NCI-H226 (cell line): Measurements from ENCODE around the gene TFAP2C.

ENCODE experiments used
- DNase-seq: peaks from one replicate; pipeline ENCODE4 v3.0.0-alpha.2; 2015

The TFAP2C gene

DNA sequence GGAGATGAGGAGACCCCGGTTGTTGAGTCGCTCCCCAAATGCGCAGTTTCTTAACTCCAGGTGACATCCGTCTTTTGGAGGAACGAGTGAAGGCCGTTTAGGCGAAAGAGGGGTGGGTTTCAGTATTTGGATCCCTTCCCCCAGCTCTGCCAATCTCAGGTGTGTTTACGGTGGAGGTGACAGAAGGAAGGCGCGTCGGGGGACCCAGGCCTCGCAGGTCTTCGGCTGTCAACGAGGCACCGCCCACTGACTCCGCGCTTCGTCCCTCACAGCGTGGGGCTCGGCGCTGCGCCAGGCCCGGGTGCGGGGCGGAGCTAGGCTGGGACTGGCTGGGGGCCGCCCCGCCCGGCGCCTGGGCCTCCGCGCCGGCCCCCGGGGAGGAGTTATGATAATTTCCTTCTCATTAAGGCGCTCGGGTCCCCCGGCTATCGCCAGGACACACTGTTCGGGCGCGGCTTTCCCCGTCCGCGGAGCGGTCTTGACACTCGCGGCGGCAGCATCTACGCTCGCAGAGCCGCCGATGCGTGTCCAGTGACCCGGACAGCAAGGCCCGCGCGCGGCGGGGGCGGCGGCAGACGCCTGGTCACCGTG is at the start of gene TFAP2C:
Gene TFAP2C (plus strand): TSS at position 434 of the 591 bp plus-strand sequence. CDS start 239 bp downstream, outside the sequence.
- peak; percentile 63 for DNase-seq

DNA sequence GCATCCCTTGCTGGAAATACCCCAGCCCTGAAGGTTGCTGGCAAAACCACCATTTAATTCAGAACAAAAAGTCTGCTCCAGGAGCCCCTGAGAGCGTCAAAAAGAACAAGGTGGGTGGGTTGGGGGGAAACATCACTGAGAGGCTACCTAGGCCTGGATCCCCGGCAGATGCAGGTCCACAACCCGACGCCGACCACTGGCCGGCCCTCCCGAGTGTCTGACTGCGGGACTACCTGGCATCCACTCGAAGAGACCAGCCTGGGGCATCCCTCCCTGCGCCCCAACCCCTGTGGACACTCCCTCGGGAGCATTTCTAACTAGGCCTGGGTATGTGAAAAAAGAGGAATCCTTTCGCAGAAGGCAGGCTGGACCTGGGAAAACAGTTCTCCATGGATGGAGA is 48.9 kb upstream of the TFAP2C start:
- DNase-seq: no peak

GRCh38 chr20:56581701-56582100 is 47.4 kb upstream of the TFAP2C start:
- no peak for DNase-seq

DNA sequence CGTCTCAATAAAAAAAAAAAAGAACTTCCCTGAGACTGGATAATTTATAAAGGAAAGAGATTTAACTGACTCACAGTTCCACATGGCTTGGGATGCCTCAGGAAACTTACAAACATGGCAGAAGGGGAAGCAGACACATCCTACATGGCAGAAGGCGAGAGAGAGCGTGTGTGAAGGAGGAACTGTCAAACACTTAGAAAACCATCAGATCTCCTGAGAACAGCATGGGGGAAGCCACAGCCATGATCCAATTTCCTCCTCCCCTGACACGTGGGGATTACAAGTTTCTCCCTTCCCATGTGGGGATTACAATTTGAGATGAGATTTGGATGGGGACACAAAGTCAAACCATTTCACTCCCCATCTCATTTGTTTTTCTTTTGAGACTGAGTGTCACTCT is 46.6 kb upstream of the TFAP2C start:
- DNase-seq: no peak

DNA sequence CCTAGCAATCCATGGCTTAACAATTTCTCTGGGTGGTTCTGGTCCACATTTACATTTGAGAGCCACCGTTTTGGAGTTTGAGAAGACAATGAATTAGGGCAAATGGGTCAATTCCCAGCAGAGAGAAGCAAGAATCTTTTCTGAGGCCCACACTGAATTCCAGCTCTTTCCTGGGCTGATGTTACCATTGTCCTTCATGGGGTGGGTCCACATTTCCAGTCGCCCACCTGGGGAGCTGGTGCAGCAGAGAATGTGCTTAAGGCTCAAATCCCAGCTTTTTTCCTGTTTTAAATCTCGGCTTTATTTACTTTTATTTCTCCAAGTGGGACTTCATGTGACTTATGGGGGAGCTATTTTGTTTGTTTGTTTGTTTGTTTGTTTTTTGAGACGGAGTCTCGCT is 44.2 kb upstream of the TFAP2C start:
- no peak for DNase-seq

GRCh38 chr20:56587307-56588041 is 41.6 kb upstream of the TFAP2C start:
- DNase-seq: peak; percentile 32

GRCh38 chr20:56588996-56589395 is 40.1 kb upstream of the TFAP2C start:
- no peak for DNase-seq

GRCh38 chr20:56589633-56590032 is 39.5 kb upstream of the TFAP2C start:
- no peak for DNase-seq

DNA sequence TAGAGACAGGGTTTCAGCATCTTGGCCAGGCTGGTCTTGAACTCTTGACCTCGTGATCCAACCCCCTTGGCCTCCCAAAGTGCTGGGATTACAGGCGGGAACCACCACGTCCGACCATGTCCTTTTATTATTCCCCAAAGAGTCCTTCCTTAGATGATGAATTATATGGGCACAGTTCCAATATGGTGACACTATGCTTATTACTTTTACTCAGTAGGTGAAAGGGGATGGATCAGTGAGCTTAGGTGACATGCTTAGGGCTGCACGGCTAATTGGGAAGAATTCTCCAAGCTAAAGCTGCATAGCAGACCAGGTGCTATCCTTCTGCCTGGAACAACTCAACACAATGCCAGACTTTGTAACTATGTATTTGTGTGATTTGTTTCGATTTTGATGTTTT is 38.2 kb upstream of the TFAP2C start:
- DNase-seq: no peak

- no peak for DNase-seq
Observed at GRCh38 chr20:56592211-56592610, 36.9 kb upstream of the TFAP2C start.

DNA sequence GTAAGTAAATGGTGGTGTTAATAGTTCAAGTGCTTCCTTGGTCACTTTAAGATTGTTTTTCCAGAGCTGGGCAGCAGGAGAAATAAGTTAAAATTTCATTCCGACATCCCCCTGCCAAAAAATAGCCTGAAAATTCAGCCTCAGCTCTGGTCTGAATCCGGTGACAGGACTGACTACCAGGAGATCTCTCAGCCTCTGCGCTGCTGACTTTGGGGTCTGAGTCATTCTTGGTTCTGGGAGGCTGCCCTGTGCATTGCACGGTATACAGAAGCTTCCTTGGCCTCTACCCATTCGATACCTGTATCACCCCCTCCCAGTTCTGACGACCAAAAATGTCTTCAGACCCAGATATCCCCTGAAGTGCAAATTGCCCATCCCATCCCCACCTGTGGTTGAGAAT is 36.3 kb upstream of the TFAP2C start:
- no peak for DNase-seq

DNA sequence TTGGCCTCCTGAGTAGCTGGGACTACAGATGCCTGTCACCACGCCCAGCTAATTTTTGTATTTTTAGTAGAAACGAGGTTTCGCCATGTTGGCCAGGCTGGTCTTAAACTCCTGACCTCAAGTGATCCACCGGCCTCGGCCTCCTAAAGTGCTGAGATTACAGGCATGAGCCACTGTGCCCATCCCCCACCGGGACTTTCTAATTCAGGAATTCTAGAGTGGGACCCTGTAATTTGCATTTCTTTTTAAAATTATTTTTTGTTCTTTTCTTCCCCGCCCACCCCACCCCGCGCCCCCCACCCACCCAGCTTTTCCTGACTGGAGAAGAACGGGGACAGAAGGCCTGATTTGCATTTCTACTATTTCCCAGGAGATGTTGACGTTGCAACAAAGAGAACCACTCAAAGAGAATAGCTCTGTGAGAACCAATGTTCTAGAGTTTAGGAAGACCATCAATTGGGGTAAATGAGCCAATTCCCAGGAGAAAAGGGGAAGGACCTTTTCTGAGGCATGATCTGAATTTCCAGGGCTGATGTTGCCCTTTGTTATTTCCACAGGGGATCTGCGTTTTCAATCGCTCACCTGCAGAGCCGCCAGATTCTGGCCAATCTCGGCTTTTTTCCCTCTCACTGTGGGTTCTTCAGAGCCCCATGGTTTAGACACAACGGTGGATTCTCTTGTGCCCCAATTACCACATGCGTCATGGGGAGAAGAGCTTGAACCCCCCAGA is 33.2 kb upstream of the TFAP2C start:
- no peak for DNase-seq

GRCh38 chr20:56601166-56601565 is 27.9 kb upstream of the TFAP2C start:
- DNase-seq: no peak

DNA sequence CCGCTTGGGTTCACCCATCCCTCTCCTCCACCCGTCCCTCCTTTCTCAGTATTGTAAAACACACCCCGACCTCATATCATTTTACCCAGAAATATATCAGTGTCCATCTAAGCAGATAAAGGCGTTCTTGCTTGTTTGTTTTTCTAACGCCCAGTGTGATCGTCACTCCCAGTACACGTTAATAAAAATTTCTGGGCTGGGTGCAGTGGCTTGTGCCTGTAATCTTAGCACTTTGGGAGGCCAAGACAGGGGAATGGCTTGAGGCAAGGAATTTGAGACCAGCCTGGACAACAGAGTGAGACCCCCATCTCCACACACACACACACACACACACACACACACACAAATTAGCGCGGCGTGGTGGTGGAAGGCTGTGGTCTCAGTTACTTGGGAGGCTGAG is 24.4 kb upstream of the TFAP2C start:
- no peak for DNase-seq

- no peak for DNase-seq
Observed at GRCh38 chr20:56605261-56605996, 23.7 kb upstream of the TFAP2C start.

GRCh38 chr20:56606174-56606945 is 22.7 kb upstream of the TFAP2C start:
- peak; percentile 45 for DNase-seq

DNA sequence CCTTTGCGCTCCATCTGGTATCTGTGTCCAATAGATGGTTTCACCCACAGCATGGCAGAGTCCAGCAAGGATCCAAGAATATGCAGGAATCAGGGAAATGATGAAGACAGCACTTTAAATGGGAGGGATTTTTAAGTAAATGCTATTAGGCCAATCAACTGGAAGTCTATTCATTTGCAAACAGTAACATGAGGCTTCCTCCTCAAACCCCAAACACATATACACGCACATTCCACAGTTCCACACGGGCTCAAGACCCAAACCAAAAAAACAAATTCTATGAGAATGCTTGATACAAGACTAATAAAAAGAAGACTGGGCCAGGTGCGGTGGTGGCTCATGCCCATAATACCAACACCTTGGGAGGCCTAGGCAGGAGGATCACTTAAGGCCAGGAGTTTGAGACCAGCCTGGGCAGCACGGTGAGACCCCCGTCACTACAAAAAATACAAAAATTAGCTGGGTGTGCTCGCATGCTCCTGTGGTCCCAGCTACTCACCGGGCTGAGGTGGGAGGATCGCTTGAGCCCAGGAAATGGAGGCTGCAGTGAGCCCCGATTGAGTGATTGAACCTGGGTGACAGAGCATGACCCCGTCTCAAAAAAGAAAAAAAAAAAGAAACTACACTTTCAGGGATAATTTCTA is 21.9 kb upstream of the TFAP2C start:
- DNase-seq: no peak

- no peak for DNase-seq
Observed at GRCh38 chr20:56608376-56608775, 20.7 kb upstream of the TFAP2C start.

DNA sequence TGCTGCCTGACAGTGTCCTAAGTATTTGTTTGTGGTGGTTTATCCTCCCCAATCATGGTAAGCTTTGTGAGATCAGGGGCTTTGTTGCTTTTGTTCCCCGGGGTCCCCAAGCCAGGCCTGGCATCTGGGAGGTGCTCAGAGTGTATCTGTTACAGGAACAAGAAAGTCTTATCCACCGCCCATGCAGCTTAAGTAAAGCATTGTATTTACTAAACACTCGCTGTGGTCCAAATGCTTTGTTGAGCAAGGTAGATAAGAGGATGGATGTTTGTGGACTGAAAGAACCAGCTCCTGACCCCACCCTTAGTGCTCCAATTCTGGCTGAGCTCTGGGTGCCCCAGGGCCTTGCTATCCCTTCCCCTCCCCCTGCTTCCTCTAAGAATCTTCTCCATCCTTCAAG is 19.8 kb upstream of the TFAP2C start:
- DNase-seq: no peak

- no peak for DNase-seq
Observed at GRCh38 chr20:56610098-56610497, 19.0 kb upstream of the TFAP2C start.

- no peak for DNase-seq
Observed at GRCh38 chr20:56614196-56614595, 14.9 kb upstream of the TFAP2C start.

GRCh38 chr20:56616716-56617115 is 12.4 kb upstream of the TFAP2C start:
- no peak for DNase-seq
